Lower lobe of right lung (tissue), 2 donors: ENCODE data around the gene ANXA6. TPM values are rescaled to one million over a fixed set of nuclear protein-coding genes. Genes with fewer than 3 reads are reported as not detected.

Experiments used
- ATAC-seq, 2 donors: fragments of 200-7000 bp; cut with Tn5 transposase; one replicate each; pipeline ENCODE4 v1.9.1; 2020 to 2022; ENCODE audit warnings: mild to moderate bottlenecking in 2 of 2, moderate library complexity in 2 of 2
- DNase-seq: peaks from one replicate; pipeline ENCODE4 v3.0.0-alpha.2; 2020
- H3K27ac ChIP-seq: fragments of 200-600 bp; one replicate; pipeline ENCODE4 v1.8.0; 2022
- H3K27me3 ChIP-seq: fragments of 200-600 bp; one replicate; pipeline ENCODE4 v1.8.0; 2022; ENCODE audit warnings: low read depth
- H3K36me3 ChIP-seq: fragments of 200-600 bp; one replicate; pipeline ENCODE4 v1.8.0; 2022; ENCODE audit warnings: mild to moderate bottlenecking
- H3K4me1 ChIP-seq: fragments of 200-600 bp; one replicate; pipeline ENCODE4 v1.8.0; 2022
- H3K4me3 ChIP-seq: fragments of 200-600 bp; one replicate; pipeline ENCODE4 v1.8.0; 2022; ENCODE audit warnings: mild to moderate bottlenecking
- H3K9me3 ChIP-seq: fragments of 200-600 bp; one replicate; pipeline ENCODE4 v1.8.0; 2022
- CTCF ChIP-seq: fragments of 200-600 bp; IDR thresholded peaks from one replicate; pipeline ENCODE4 v1.8.0; 2022; ENCODE audit warnings: antibody characterized with exemption, mild to moderate bottlenecking
- intact Hi-C: fragments of 100-400 bp; cut with DNase I; formaldehyde crosslinking; loops from one replicate; pipeline ENCODE4 v1.11.0; 2022
- total RNA-seq: library from RNA; stranded (reverse); fragmentation: NEBNext Ultra II Directional; extraction: Animal tissue kit (Norgen Biotek cat#: 25700); gene quantifications from one replicate; pipeline ENCODE4 v1.2.1, GENCODE V29; 2021
- donor health status: DM: no; HTN: yes; CAD: no; lungs with severe emphysema.

The ANXA6 gene
- total RNA-seq, 1 donor from 2014 or later = 120 TPM

DNA sequence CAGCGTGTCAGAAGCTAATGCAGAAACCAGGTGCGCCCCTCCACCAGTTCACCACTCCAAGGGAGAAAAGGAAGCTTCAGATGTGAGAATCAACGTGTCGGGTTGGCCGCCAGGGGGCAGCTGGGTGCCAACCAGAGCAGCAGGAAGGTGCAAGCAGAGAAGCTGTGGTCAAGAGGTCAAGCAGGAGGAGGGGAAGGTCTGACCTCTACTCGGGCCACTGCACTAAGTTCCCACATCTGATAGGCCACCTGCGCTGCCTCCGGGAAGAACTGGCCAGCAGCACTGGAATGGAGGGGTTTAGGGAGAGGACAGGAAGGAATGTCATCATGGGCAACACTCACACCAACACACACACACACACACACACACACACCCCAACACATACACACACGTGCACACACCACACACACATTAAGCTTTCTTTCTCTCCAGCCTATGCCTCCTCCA lies 31.4 kb downstream of the ANXA6 start:
- intact Hi-C loops = loop anchor here (10.0 kb wide), 1 partner anchor 119 kb away; no protein-coding TSS in a partner anchor
- Histone ChIP-seq H3K27ac (no peak overlapping the region), H3K36me3 (peaks cover 88% of the 10 kb centered on the region), H3K4me1 (peaks cover 13% of the 10 kb centered on the region), H3K27me3 (no peaks in the 10 kb centered on the region), H3K4me3 (no peak overlapping the region), H3K9me3 (no peaks in the 10 kb centered on the region)
- DNase-seq = peak; percentile 87
- TF ChIP-seq CTCF = peak; percentile 83
- peak; percentile 76 to 82 for ATAC-seq

DNA sequence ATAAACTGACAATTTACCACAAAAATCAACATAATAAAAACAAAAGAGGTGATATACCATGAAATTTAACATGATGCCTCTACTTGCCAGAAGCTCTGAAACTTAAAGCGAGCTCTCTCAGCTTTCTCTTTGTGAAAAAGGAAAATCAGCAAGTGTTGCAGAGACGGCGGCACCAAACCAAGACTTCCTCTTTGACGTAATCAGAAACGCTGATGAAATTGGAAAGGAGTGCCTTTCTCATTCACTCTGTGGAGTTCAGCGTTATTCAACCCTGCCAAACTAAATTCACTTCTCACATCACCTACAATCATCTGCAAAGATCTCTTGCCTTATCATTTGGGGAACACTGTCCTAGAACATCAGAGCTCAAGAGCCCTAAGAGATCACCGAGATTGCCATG lies 32.2 kb downstream of the ANXA6 start:
- ATAC-seq = peak in 1 of 2 donors; percentile 40
- no peaks in the 10 kb centered on the region for H3K9me3 ChIP-seq
- intact Hi-C loops = loop anchor here (10.0 kb wide), 1 partner anchor 119 kb away; no protein-coding TSS in a partner anchor
- TF ChIP-seq CTCF = no peak
- H3K27me3 ChIP-seq = no peaks in the 10 kb centered on the region
- peaks cover 21% of the 10 kb centered on the region for H3K4me1 ChIP-seq
- no peak overlapping the region for H3K4me3 ChIP-seq
- H3K27ac ChIP-seq = no peak overlapping the region
- H3K36me3 ChIP-seq = peaks cover 88% of the 10 kb centered on the region
- no peak for DNase-seq

GRCh38 chr5:151123897-151124751 lies 33.5 kb downstream of the ANXA6 start:
- ATAC-seq = no peak
- no peak overlapping the region for H3K4me3 ChIP-seq
- H3K9me3 ChIP-seq = no peaks in the 10 kb centered on the region
- intact Hi-C loops = loop anchor here (5.0 to 10.0 kb wide), 2 partner anchors 33 to 121 kb away; partner anchors contain the start of gene ANXA6
- TF ChIP-seq CTCF = no peak
- peaks cover 26% of the 10 kb centered on the region for H3K4me1 ChIP-seq
- no peak overlapping the region for H3K27ac ChIP-seq
- no peaks in the 10 kb centered on the region for H3K27me3 ChIP-seq
- DNase-seq = no peak
- peaks cover 88% of the 10 kb centered on the region for H3K36me3 ChIP-seq

DNA sequence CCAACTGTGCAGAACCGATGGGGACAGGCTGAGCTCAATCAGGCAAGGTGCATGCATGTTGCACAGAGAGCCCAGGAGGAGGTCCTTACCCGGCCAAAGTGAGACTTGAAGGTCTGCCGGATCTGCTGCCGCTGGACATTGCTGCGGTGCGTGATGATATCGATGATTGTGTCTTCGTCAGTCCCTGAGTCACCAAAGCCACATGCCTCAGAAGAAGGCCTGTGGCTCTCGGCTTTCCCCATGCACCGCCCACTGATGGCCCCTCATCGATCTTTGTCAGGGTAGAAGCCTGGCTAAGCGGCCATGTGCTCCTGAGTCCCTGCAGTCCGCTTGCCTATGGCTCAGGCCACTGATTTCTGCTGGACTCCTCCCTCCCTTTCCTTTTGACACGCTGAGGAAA lies 34.8 kb downstream of the ANXA6 start:
- no peaks in the 10 kb centered on the region for H3K9me3 ChIP-seq
- intact Hi-C loops = loop anchor here (5.0 to 10.0 kb wide), 2 partner anchors 34 to 122 kb away; partner anchors contain the start of gene ANXA6
- H3K4me3 ChIP-seq = no peak overlapping the region
- no peak for TF ChIP-seq CTCF
- no peak overlapping the region for H3K27ac ChIP-seq
- H3K36me3 ChIP-seq = peaks cover 85% of the 10 kb centered on the region
- H3K4me1 ChIP-seq = peaks cover 26% of the 10 kb centered on the region
- H3K27me3 ChIP-seq = no peaks in the 10 kb centered on the region
- no peak for ATAC-seq
- no peak for DNase-seq

DNA sequence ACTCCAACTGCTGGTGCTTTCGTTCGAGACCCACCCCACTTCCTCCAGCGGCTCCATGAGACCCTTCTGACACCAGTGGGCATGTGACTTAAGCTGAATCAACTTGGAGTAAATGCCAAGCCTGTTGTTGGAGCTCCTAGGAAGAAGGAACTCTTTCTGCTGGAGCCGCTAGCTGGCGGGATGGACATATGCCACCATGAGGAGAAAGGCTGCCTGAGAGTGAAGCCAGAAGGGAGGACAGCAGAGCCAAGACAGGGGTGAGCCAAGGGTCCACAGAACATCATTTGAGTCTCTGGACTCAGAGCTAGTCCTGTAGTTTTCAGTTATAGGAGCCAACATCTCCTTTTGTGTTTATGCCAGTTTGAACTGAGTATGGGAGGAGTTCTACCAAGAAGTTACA lies 35.9 kb downstream of the ANXA6 start:
- Histone ChIP-seq H3K27ac (no peak overlapping the region), H3K36me3 (peaks cover 85% of the 10 kb centered on the region), H3K27me3 (no peaks in the 10 kb centered on the region), H3K4me1 (peaks cover 26% of the 10 kb centered on the region), H3K4me3 (no peak overlapping the region), H3K9me3 (no peaks in the 10 kb centered on the region)
- no peak for TF ChIP-seq CTCF
- intact Hi-C loops = loop anchor here (5.0 to 10.0 kb wide), 2 partner anchors 36 to 123 kb away; partner anchors contain the start of gene ANXA6
- DNase-seq (no peak), ATAC-seq (peak in 1 of 2 donors; percentile 34)
